Endometrial microvascular endothelial cells (primary cell): ENCODE measurements around the gene TCF12. TPM values are rescaled to one million over a fixed set of nuclear protein-coding genes. Genes with fewer than 3 reads are reported as not detected.

Experiments used
- in situ Hi-C: cut with HindIII; loops from 2 replicates; pipeline ENCODE4 v1.10.0; 2017; ENCODE audit warnings: low sequenced_read_pairs, low pct_unique_long_range_greater_than_20kb; ENCODE audit errors: inconsistent ontology term
- total RNA-seq: library from RNA; depleted of rRNA; stranded (reverse); fragments of >200 nt; gene quantifications from one replicate; pipeline ENCODE4 v1.2.3, GENCODE V29; 2015; ENCODE audit errors: inconsistent ontology term

Gene TCF12
- total RNA-seq, 1 donor from 2014 or later = 40.4 TPM

DNA sequence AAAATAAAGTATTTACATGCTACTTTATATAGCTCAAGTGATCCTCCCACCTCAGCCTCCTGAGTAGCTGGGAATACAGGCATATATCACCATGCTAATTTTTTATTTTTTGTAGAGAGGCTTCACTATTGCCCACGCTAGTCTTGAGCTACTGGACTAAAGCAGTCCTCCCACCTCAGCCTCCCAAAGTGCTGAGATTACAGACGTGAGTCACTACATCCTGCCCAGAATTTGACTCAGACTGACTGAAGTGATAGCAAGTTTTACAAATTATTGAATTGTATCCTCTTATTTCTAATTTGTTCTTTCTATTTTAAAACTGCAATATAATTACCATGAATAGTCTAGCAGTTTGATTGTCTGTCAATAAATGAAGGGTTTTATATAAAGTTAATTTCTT, 247.5 kb downstream of the TCF12 start:
- in situ Hi-C loops = no loop called here

DNA sequence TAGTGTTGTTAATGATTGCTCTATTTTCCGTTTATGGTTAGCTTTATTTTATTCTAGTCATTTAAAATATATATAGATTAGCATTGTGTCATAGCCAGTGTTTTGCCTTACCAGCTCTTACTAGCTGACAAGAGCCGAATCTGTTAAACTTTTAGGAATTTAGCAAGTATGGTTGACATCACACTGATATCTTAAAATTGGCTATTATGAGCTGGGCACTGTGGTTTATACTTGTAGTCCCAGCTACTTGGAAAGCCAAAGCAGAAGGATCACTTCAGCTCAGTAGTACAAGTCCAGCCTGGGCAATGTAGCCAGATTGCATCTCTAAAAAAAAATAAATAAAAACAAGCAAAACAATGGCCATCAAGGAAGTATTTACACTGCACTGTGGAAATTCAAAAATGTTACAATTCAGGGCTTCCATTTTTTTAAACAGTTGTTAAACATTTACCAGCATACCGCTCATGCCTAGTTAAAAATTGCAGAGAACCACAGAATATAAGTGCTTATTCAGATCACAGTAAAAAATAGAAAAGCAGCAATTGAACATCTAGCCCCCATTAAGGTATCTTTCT, 249.5 kb downstream of the TCF12 start:
- in situ Hi-C loops = no loop called here

GRCh38 chr15:57169643-57170042, 251.2 kb downstream of the TCF12 start:
- in situ Hi-C loops = no loop called here

GRCh38 chr15:57171426-57171825, 253.0 kb downstream of the TCF12 start:
- in situ Hi-C loops = no loop called here

DNA sequence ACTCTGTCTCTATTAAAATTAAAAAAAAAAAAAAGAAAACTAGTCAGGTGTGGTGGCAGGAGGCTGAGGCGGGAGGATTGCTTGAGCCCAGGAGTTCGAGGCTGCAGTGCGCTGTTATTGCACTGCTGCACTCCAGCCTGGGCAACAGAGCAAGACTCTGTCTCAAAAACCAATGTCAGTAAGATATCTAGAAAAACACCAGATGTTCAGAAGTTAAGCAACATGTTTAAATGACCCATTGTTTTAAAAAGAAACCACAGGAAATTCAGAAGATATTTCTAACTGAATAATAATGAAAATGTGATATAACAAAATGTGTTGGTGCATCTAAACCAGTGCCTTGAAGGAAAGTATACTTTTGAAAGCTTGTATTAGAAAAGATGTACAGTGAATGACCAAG, 254.5 kb downstream of the TCF12 start:
- in situ Hi-C loops = no loop called here

DNA sequence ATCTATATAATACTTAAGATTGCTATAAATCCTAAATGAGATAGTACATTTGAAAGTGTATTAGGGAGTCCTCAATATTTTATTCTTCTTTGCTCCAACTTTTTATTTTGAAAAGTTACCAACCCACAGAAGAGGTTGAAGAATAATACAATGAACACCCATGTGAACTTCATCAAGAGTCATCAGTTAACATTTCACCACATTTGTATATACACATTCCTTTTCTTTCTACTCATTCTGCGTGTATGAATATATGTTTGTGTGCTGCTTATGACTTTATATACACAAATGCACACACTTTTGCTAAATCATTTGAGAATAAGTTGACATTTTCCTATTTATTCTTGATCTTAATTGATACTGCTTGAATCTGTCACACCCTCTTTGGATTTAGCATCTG, 264.6 kb downstream of the TCF12 start:
- in situ Hi-C loops = no loop called here

DNA sequence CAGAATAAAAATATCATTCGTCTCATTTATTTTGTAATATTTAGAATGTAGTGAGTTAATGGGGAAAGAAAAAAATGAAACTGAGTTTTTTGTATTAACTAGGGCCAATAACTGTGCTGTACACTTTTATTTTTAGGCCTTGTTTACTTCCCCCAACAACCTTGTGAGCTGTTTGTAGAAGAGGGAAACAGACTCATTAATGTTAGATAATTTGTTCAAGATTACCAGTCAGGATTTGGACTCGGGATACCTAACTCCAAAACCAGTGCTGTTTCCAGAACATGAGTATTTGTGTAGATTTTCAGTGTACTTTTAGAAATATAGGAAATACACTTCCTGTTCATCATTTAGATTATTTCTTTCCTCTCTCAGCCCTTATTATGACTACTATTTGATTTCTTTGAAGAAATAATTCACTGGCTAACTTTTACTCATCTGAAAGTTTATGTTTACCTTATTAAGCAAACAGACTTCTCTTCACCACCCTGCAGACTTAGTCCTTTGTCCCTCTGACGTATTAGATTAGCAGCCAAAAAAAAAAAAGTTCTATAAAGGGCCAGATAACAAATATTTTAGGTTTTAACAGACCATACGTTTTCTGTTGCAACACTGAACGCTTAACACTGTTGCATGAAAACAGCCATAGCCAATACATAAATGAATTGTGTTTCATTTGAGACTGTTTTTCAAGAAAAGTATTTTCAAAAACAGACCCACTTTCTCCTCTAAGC, 265.3 kb downstream of the TCF12 start:
- in situ Hi-C loops = no loop called here

- in situ Hi-C loops = no loop called here
Observed at GRCh38 chr15:57184502-57184901, 266.1 kb downstream of the TCF12 start.

DNA sequence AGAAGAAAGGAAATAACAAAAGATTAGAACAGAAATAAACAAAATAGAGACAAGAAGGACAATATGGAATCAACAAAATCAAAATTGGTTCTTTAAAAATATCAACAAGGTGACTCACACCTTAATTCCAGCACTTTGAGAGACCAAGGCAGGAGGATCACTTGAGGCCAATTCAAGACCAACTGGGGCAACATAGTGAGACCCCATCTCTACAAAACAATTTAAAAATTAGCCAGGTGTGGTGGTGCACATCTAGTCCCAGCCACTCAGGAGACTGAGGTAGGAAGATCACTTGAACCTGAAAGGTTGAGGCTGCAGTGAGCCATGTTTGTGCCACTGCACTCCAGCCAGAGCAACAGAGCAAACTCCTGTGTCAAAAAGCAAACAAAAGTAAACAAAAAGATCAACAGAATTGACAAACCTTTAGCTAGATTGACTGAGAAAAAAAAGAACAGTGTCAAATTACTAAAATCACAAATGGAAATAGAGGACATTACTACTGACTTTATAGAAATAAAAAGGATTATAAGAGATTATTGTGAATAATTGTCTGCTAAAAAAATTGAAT, 267.1 kb downstream of the TCF12 start:
- in situ Hi-C loops = no loop called here

DNA sequence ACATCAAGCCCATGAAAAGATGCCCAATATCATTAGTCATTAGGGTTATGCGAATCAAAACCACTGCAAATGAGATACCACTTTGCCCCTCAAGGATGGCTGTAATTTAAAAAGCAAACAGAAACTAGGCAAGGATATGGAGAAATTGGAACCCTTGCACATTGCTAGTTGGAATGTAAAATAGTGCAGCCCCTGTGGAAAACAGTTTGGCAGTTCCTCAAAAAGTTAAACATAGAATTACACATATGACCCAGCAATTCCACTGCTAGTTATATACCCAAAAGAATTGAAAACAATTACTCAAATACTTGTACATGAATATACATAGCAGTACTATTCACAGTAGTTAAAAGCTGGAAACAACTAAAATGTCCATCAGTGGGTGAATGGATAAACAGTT, 271.0 kb downstream of the TCF12 start:
- in situ Hi-C loops = no loop called here

DNA sequence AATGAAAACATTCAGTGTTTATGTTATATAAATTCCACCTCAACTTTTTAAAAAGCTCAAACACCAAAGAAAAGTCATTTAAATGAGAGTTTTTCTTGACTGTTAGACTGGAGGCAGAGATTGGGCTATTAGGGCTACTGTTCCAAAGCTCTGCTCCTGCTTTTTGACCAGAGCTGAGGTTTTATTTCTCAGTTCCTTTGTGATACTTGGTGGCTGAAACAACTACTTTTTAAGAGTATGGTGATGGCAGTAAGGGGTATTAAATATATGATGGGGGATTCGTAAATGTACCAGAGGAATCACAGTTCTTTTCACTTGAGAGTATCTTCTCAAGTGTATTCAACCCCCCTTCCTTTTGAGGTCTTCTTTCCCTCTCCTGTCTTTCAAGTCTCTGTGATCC, 271.8 kb downstream of the TCF12 start:
- in situ Hi-C loops = no loop called here

DNA sequence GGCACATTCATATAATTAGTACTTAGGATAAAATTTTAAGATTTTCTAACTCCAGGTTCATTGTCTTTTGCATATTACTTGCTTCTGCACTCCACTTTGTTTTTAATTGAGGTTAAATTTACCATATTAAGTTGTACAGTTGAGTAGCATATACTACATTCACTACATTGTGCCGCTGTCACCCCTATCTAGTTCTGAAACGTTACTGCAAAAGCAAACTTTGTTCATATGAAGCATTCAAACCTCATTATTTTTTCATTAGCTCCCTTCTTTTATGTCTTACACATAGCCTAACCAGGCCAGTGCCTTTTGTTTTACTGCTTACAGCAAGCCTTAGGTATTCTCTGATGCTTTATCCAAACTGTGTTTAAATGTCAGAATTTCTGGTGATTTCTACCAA, 274.7 kb downstream of the TCF12 start:
- in situ Hi-C loops = no loop called here

DNA sequence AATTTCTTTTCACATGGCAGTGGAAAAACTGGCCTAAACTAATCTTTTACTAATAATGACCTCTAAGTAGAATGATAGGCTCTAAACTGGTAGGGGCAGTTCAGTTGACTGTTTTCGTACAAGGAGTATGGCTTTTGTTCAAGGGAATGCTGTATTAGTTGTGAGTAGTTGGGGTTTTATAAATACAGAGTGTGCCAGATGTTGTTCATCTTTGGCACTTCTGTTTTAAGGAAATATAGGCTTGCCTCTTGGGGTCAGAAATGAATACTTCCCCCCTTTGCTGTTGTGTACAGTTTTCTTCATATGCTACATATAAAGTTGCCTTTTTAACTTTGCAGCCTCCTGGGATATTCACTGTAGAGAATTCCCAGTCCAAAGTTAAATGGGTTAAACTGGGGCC, 276.9 kb downstream of the TCF12 start:
- in situ Hi-C loops = no loop called here

DNA sequence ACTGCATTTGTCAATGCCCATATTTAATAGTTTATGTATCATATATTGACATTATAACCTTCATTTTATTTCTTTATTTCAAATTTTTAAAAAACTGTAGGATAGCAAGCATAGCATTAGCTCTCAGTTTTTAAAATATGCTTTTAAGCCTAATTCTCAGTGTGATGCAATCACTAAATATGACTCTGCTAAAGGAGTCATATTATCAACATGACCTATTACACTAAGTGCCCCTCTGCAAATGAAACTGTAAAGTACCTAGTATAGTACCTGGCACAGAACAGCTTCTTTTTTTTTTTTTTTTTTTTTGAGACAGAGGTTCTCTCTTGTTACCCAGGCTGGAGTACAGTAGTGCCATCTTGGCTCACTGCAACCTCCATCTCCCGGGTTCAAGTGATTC, 278.4 kb downstream of the TCF12 start:
- in situ Hi-C loops = no loop called here

DNA sequence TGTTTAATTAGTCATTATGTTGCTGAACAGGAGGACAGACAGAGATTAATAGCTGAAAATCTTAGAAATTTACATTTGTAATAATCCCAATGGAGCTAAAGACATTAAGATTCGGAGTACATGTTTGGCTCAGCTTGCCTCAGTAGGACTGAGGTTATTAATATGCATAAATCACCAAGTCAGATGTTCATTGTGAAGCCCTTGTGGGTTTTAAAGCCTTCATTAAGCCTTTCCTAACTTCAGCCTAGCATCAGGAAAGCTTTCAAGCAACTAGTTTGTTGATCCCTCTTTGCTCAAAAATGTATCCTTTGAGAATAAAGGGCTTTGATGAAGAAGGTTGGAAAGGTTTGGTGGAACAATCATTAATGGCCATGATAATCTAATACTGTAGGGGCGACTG, 279.7 kb downstream of the TCF12 start:
- in situ Hi-C loops = no loop called here

DNA sequence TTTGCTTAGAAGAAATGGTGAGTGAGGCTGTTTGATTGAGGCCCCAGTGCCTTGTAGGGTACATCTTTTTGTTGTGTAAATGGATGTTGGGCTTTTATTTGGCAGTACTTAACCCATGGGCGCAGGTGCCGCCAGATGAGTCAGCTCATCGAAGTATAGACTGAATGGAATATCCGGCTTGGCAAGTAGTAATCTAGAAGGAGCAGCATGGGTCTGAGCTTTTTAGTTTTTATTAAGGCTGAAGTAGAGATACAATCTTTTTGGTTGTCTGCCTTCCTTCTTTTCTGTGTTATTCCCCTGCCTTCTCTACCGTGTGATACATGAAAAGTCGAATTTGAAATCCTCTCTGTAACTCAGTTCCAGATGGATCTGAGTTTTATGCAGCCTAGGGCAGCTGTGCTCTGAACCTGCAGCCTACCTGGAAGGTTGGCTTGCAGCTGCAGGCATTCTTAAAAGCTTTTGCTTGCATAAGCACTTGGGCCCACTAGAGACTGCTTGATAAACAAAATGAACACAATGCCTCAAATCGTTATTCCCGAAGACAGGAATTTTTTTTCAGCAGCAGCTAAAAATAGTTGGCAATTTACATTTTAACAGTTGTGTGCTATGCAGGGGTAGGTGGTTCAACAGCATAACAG, 280.3 kb downstream of the TCF12 start:
- in situ Hi-C loops = no loop called here

GRCh38 chr15:57201578-57201977, 283.1 kb downstream of the TCF12 start:
- in situ Hi-C loops = no loop called here

- in situ Hi-C loops = no loop called here
Observed at GRCh38 chr15:57203906-57204305, 285.5 kb downstream of the TCF12 start.

GRCh38 chr15:57205027-57205855, 286.8 kb downstream of the TCF12 start:
- in situ Hi-C loops = no loop called here
